Activated T-cell treated with anti-CD3 and anti-CD28 coated beads for 48 hours (primary cell): ENCODE measurements around the gene ACKR2.
A peak's percentile ranks its signal among the peaks of the same experiment; 100 is the strongest.
"Not testable (repeated sequence)": the region's sequence is repeated elsewhere in the genome, so short reads cannot be mapped to it uniquely, and the experiment has no call there.

ENCODE experiments used
- DNase-seq: peaks from one replicate; pipeline ENCODE4 v3.0.0-alpha.2; 2020; ENCODE audit warnings: low read depth

ACKR2 gene

DNA sequence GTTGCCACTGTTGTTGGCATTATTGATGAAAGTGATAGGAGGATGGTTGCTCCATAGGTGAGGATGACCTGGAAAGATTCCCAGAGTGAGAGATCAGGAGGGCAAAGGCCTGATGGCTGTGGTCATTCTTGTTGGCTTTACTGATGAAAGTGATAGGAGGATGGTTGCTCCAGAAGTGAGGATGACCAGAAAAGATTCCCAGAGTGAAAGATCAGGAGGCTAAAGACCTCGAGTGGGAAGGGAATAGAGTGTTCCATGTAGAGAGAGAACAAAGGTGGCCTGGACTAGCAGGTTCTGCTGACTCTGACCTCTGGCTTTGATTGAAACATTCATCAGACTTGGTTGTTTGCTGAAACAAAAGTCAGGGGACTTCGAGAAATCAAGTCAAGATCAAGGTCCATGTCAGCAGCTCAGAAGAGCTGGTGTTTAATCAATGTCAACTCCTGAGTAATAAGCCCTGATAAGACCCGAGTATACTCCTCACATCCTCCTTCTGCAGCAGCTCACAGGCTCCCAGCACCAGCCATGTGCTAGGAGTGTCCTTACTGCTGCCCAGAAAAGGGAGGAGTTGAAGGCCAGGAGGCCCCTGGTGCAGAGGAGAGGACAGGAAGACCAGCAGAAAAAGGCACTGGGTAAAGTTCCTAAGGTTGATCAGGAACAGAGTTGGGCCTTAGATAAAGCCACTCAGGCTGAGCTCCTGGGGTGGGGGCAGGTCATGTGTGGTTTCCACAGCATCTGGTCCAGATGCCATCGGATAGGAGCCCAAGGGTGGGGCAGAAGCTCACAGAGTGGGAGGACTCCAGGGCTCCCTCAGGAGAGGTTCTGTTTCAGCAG, 46.5 kb downstream of the ACKR2 start:
- no peak for DNase-seq

DNA sequence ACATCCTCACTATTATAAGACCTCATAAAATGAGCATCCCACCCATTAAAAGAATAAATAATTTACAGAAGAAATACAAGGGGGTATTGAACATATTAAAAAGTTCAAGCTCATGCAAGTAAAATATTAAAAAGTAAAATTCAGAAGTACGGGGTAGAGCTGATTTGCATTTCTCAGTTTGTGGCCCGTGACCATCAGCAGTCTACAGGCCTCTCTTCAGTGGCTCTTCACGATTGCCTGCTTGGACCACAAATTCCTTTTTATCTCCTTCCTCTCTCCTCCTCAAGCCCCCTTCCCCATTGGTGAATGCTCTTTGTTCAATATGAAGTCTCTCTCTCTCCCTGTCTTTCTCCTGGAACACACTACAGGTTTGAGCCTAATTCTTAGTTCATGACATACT, 47.3 kb downstream of the ACKR2 start:
- no peak for DNase-seq

DNA sequence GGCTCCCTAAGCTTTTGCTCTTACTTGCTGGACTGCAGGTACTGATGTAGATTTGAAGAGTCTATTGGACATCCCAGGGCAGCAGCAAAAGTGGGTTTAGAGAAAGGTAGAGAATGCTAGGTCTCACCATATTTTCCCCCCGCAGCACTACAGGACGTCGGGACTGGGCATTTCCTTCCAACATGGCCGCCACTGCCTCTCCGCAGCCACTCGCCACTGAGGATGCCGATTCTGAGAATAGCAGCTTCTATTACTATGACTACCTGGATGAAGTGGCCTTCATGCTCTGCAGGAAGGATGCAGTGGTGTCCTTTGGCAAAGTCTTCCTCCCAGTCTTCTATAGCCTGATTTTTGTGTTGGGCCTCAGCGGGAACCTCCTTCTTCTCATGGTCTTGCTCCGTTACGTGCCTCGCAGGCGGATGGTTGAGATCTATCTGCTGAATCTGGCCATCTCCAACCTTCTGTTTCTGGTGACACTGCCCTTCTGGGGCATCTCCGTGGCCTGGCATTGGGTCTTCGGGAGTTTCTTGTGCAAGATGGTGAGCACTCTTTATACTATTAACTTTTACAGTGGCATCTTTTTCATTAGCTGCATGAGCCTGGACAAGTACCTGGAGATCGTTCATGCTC, 55.2 kb downstream of the ACKR2 start:
- DNase-seq: no peak

DNA sequence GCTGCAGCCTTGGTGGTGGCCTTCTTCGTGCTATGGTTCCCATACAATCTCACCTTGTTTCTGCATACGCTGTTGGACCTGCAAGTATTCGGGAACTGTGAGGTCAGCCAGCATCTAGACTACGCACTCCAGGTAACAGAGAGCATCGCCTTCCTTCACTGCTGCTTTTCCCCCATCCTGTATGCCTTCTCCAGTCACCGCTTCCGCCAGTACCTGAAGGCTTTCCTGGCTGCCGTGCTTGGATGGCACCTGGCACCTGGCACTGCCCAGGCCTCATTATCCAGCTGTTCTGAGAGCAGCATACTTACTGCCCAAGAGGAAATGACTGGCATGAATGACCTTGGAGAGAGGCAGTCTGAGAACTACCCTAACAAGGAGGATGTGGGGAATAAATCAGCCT, 56.0 kb downstream of the ACKR2 start:
- no peak for DNase-seq

DNA sequence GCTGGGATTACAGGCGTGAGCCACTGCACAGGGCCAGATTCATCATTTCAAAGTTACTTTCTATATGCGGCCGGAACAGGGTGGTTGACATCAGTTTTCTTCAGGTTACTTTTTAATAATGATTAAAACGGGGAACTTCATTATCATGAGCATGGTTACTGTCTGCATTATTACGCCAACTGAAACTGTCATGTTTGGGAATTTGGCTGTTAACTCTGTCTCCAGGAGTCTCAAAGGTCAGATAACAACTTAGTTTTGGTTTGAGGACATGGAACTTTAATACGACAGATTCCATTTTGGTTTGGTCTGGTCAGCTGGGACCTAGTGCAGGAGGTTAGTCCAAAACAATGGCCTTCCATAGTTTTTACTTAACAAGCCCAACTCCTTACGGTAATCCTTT, 57.9 kb downstream of the ACKR2 start:
- no peak for DNase-seq

DNA sequence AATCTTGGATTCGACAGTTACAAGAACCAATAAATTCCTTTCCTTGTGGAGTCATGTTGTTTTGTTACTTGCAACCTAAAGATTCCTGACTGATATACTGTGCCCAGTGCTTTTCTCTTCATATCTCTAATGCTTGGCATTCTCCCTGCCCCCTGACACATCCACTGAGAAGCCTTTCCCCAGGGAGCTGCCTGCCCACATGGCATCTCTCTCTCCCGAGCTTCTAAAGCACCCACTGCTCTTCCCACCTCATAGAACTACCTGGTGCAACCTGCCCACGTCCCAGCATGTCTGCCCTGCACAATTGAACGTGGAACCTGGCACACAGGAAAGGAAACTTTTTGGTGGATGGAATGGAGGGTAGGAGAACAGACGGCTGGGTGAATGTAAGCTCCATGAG, 59.6 kb downstream of the ACKR2 start:
- DNase-seq: no peak

DNA sequence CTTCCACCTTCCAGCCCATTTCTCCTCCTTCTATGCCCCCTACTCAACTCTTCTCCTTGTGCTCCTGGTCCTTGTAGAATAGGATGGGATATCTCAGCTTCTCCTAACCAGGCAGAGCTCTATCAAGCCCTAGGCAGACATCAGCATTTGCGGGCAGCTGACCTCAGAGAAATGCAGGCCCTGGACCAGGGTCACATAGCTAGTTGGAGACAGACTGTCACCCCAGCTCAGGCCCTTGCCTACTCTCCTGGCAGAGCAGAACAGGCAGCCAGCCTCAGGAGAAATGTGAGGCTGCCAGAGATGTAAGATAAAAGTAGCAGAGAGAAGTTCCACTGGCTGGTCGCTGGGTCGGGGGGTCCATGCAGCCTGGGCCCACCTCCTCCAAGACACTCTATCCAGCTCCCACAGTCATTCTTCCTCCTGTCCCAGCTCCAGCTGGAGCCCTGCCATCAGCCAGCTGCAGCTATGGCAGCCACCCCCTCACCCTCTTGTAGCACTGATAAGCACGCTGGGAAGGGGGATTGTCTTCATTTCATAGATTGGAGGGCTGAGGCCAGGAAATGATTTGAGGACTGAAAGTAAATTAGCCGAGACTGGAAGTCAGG, 62.4 kb downstream of the ACKR2 start:
- no peak for DNase-seq

DNA sequence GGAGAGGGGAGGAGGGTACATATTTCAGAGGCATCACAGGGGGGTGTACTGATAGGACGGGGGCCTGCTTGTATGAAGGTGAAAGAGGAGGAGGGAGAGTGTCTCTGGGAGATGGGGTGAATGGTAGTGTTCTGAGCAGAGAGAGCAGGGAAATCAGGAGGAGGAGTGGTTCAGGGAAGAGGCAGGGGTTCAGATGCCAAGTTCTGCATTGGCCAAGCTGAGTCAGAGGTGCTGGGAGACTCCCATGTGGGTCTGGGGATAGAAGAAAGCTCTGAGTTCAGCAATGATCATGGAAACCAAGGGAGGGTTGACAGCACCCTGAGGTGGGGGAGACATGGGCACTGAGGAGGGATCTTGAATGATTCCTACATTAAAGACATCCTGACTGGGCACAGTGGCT, 63.5 kb downstream of the ACKR2 start:
- DNase-seq: no peak

DNA sequence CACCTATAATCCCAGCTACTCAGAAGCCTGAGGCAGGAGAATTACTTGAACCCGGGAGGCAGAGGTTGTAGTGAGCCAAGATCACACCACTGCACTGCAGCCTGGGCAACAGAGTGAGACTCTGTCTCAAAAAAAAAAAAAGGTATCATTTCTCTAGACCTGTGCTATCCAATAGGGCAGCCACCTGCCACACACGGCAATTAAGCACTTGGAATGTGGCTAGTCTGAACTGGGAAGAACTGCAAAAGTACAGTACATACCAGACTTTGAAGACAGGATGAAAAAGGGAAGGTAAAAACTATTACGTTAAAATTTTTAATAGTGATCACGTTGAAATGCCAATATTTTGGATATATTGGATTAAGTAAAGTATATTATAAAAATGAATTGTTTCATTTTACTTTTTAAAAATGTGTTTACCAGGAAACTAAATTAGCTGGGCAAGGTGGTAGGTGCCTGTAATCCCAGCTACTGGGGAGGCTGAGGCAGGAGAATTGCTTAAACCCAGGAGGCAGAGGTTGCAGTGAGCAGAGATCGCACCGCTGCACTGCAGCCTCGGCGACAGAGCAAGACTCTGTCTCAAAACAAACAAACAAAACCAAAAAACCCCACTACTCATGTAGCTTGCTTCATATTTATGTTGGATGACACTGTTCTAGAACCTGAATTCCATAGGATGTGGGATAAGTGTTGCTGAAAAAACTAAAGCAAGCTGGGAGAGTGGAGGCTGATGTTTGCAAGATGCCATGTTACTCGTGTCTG, 64.2 kb downstream of the ACKR2 start:
- DNase-seq: no peak

DNA sequence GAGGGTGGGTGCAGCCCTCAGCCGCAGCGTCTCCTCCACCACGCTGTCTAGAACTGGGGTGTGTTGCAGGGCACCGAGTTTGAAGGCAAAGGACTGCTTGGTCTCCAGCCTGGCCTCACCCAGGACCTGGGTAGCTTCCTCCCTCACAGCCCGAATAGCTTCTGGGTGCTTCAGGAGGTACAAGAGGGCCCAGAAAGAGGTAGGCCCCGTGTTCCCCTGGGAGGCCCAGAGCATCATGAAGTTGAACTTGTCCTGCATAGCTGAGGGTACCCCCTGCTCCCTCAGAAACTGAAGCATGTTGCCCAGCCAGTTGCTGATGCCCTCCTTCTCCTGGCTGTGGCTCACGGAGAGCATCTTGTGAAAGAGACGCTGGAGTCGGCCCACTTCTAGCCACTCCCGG, 65.5 kb downstream of the ACKR2 start:
- no peak for DNase-seq

DNA sequence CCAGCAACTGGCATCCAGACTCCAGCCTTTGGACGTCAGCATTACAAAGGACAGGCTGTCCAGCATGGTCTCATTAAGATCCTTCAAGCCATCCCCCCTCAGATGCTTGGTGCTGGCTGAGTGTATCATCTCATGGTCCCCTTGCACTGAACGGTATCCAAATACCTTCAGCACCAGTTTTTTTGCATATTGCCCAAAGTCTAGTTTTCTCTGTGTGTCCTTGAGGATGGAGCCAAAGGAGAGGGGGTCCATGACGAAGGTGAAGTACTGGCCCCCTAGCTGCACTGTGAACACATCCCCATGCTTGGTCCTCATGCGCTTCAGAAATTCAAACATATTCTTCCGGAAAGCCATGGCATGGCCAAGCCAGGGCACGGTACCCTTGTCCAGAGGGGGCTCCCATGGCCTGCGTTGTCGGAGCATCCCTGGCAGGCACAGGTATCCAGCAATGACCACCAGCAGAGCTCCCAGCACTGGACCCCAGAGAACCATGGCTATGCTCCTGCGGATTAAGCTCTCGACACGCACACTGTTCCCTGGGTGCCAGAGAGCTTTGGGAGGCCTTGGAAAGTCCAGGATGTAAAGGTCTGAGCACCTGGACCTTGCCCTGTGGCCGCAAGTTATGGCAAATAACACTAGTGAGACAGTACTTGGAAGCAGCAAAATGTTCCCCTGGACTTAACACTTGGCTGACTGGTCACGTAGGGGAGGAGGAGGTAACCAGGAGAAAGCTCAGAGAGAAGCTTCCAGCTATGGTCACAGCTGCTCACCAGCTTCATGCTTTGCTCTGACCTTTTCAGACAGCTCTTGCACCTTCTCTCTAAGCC, 66.3 kb downstream of the ACKR2 start, which contains the start of gene CYP8B1:
Gene CYP8B1, minus strand, starts transcription at position 555 of the 827 bp plus-strand sequence. Its CDS starts 63 bp downstream, at position 492.
- DNase-seq: no peak

DNA sequence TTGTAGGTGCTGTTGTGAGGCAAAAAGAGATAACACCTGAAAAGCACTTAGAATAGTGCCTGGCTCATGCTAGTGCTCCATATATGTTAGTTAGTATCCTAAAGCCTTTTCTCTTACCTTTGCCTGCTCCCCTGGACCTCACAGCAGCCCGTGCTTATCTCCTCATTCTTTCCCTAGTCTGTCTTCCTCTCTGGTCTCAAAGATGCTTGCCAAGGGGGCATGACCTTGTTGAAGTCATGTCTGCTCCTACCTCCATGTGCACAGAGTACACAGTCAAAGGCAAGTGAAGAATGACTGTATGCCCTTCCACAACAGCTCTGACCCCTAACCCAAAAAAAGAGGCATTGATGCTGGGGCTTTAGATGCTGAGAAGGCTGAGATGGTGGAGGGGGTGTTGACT, 67.2 kb downstream of the ACKR2 start:
- no peak for DNase-seq

DNA sequence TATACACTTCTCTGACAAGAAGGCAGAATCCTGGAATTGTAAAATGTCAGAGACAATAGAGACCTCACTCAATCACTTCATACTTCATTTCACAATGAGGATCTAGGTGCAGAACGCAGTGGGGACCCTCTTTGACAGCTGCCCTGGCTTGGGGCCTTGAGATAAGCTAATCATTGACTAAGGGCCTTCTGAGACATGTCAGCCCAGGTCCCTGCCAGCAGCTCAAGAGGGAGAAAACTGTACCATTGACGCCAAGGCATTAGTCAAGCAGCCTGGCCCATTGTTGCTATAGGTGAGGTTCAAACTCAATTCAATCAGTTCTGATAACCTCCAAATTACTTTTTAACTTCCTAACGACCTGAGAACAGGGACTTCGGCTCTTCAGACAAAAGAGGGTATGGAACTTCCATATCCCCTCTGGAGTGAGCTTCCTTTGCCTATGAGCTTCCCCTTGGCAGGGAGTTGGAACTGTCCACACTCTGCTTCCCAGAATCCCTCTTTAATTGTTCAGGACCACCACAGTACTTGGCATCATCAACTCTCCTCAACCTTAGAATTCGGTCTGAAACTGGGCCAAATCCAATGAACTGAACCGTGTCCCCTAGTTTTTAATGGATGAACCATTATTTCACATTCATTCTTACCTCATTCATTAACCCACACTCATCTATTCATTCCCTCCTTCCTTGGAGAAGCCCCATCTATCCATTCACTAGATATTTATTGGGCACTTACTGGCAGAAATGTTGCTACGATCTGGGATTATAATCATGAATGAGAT, 67.9 kb downstream of the ACKR2 start:
- no peak for DNase-seq

DNA sequence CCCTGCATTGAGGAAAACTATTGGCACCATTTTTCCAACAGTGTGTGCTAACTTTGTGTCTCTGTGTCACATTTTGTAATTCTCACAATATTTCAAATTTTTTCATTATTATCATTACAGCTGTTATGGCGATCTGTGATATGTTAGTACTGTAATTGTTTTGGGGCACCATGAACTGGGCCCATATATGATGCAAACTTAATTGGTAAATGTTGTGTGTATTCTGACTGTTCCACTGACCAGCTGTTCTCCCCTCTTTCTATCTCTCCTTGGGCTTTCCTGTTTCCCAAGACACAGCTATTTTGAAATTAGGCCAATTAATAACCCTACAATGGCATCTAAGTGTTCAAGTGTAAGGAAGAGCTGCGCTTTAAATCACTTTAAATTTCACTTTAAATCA, 68.6 kb downstream of the ACKR2 start:
- no peak for DNase-seq

DNA sequence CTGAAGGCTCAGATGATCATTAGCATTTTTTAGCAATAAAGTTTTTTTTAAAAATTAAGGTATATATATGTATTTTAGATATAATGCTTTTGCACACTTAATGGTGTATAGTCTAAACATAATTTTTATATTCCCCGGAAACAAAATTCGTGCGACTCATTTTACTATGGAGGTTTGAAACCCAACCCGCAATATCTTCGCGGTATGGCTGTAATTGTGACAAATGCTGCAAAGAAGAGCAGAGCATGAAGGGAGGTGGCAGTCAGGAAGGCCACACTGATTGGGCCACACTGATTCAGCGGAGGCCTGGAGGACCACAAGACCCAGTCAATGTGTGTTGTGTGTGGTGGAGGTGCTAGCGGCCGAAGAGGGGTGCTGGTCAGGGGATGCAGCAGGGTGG, 70.9 kb downstream of the ACKR2 start:
- DNase-seq: no peak

DNA sequence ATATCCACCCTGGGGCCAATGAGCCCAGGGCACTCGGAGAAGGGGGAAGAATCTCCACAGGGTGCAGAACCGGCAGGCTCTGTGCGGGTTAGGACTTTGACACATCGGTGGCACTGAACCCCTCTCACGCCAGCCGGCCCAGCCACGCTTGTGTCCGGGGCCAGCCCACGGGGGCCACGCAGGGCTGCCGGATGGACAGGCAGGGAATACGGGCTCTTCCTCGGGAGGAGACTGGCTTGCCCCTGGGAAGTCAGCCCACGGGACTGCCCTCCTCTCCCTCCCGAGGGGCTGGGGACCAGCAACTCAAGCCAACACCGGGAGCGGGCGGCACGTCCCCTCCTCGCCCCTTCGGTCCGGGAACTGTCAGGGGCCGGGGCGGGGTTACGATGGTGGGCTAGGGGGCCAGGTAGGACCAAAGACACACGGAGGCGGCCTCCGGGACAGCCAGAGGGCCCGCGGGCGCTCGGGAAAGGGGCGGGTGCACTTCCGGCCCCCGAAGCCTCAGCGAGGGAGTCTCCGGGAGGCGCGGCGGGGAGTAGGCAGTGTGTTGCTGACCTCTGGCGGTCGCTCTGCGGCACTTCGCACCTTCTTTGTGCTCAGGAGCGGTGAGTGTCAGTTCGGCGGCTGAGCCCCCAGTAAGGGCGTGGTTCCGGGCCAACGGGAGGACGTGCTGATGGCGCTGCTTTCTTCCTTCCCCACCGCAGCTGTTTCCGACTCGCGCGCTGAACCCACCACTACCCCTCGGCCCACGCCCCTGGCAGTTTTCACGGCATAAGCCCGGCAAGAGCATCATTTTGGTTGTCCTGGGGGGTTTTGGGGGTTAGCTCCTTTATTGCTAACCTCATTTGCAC, 71.6 kb downstream of the ACKR2 start:
- peak; percentile 82 for DNase-seq

DNA sequence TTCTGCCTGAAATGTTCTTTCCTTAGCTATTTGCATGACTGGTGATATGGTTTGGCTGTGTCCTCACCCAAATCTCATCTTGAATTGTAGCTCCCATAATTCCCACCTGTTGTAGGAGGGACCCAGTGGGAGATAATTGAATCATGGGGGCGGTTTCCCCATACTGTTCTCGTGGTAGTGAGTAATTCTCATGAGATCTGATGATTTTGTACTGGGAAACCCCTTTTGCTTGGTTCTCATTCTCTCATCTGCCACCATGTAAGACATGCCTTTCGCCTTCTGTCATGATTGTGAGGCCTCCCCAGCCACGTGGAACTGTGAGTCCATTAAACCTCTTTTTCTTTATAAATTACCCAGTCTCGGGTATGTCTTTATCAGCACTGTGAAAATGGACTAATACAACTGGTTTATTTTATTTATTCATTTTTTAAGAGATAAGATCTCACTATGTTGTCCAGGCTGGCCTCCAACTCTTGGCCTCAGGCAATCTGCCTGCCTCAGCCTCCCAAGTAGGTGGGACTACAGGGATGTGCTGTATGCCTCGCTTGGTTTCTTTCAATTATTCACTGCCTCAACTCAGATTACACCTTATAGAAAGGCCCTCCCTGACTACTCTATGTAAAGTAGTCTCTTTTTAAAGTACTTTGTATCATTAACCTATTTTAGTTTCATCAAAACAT, 74.1 kb downstream of the ACKR2 start:
- DNase-seq: not testable (repeated sequence)

DNA sequence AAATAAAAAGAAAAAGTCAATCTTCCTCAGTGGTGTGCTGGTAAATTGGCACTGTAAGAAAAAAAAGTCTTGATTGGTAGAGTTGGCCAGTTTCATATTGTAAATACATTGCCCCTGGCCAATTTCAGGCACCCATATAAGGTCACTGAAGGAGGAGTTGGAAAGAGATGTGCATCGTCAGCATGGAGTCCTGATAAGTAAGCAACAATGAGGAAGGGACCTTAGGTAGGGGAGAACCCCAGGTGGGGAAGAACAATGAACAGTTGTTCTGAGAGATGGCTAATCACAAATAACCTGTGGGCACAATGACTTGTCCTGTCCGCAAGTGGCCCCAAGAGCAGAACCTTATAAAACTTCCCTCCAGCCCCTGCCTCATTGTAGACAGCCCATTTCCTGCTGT, 75.1 kb downstream of the ACKR2 start:
- DNase-seq: no peak

DNA sequence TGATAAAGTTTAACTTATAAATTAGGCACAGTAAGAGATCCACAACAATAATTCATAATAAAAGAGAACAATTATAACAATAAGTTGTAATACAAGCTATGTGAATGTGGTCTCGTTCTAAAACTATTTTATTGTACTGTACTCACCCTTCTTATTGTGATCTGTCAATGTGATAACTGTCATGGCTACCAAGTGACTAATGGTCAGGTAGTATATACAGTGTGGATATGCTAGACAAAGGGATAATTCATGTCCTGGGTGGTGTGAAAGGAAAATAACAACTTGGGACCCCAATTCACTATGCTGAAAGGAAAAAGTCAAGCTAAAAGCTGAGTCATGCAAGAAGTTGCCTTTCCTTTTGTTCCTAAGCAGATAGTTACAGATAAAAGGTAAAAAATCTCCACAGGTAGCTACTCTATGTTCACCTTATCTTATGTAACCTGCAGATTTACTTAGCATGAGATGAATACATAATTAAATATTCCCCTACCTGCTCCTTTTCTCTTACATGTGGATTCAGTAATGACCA, 77.1 kb downstream of the ACKR2 start:
- DNase-seq: no peak
